Measurements from ENCODE around the gene BTBD19. TPM values are rescaled to one million over a fixed set of nuclear protein-coding genes. Genes with fewer than 3 reads are reported as not detected.
"Not testable (repeated sequence)": the region's sequence is repeated elsewhere in the genome, so short reads cannot be mapped to it uniquely, and the experiment has no call there.

BTBD19 gene
- total RNA-seq = 15.1 TPM

GRCh38 chr1:44808063-44808937 is at the start of gene BTBD19:
Gene BTBD19, plus strand, starts transcription at chr1:44808523. Its CDS starts 298 bp downstream, at chr1:44808821.
- Histone ChIP-seq H3K27ac (peak within 1 kb of the TSS; percentile 99), H3K4me3 (peak within 1 kb of the TSS; percentile 38 to 45), H3K36me3 (peaks cover 28 to 38% of the 10 kb centered on the region in 2 donors), H3K4me1 (peaks cover 48 to 74% of the 10 kb centered on the region in 2 donors), H3K27me3 (no peaks in the 10 kb centered on the region), H3K9me3 (no peaks in the 10 kb centered on the region)
- no peak for TF ChIP-seq CTCF (IDR thresholded peaks at IDR 0.05)
- DNase-seq (ENCODE audit: low spot score in 2 of 2) = peak; percentile 10 to 91
- intact Hi-C loops (cut with DNase I) = loop anchor here (1.0 to 10.0 kb wide), 3 partner anchors 11 to 687 kb away; partner anchors contain the start of gene TESK2

GRCh38 chr1:44759077-44759476 is 49.2 kb upstream of the BTBD19 start:
- peaks cover 0 to 23% of the 10 kb centered on the region in 2 donors for H3K36me3 ChIP-seq
- DNase-seq (ENCODE audit: low spot score in 2 of 2) = no peak
- no peak for TF ChIP-seq CTCF (IDR thresholded peaks at IDR 0.05)
- no peak overlapping the region for H3K27ac ChIP-seq
- H3K4me3 ChIP-seq = no peak overlapping the region
- no peaks in the 10 kb centered on the region for H3K4me1 ChIP-seq
- intact Hi-C loops (cut with DNase I) = no loop called here
- H3K27me3 ChIP-seq = no peaks in the 10 kb centered on the region
- no peaks in the 10 kb centered on the region for H3K9me3 ChIP-seq

- H3K27ac ChIP-seq = no peak overlapping the region
- DNase-seq (ENCODE audit: low spot score in 2 of 2) = no peak
- no peaks in the 10 kb centered on the region for H3K9me3 ChIP-seq
- intact Hi-C loops (cut with DNase I) = no loop called here
- TF ChIP-seq CTCF (IDR thresholded peaks at IDR 0.05) = no peak
- H3K4me3 ChIP-seq = no peak overlapping the region
- H3K4me1 ChIP-seq = no peaks in the 10 kb centered on the region
- H3K27me3 ChIP-seq = no peaks in the 10 kb centered on the region
- H3K36me3 ChIP-seq = peaks cover 0 to 23% of the 10 kb centered on the region in 2 donors
These were observed 47.4 kb upstream of the BTBD19 start for GRCh38 chr1:44760876-44761275.

GRCh38 chr1:44766421-44766820 is 41.9 kb upstream of the BTBD19 start:
- DNase-seq (ENCODE audit: low spot score in 2 of 2); H3K4me1 ChIP-seq; intact Hi-C loops (cut with DNase I); H3K9me3 ChIP-seq; H3K4me3 ChIP-seq; H3K27ac ChIP-seq; H3K27me3 ChIP-seq: not testable (repeated sequence)
- H3K36me3 ChIP-seq = peaks cover 0 to 13% of the 10 kb centered on the region in 2 donors

- H3K27ac ChIP-seq = peak within 1 kb of the TSS; percentile 89 to 93
These were observed 33.0 kb upstream of the BTBD19 start, which contains the start of gene RPS8 for GRCh38 chr1:44775078-44775929. Gene RPS8, plus strand, starts transcription at chr1:44775540. Its CDS starts 57 bp downstream, at chr1:44775597.

More at GRCh38 chr1:44775078-44775929, 33.0 kb upstream of the BTBD19 start, which contains the start of gene RPS8:
- TF ChIP-seq CTCF (IDR thresholded peaks at IDR 0.05) = no peak
- H3K27me3 ChIP-seq = no peaks in the 10 kb centered on the region
- peak; percentile 56 to 96 for DNase-seq (ENCODE audit: low spot score in 2 of 2)
- H3K9me3 ChIP-seq = no peaks in the 10 kb centered on the region
- peaks cover 8 to 9% of the 10 kb centered on the region in 2 donors for H3K4me1 ChIP-seq
- intact Hi-C loops (cut with DNase I) = loop anchor here (1.0 to 5.0 kb wide), 4 partner anchors 23 to 527 kb away; partner anchors contain the start of genes KIF2C and RNU5D-1
- H3K36me3 ChIP-seq = peaks cover 20 to 36% of the 10 kb centered on the region in 2 donors
- H3K4me3 ChIP-seq = peak within 1 kb of the TSS; percentile 60 to 78
